GM12874 (cell line): ENCODE results near the gene DPY30.

Source experiments
- CTCF ChIP-seq: IDR thresholded peaks from 2 replicates; pipeline ENCODE4 v1.5.1; 2011; ENCODE audit warnings: low read depth, mild to moderate bottlenecking, control low read depth, low read length, moderate library complexity; ENCODE audit not compliant: insufficient read depth

DPY30 gene

GRCh38 chr2:31978436-31978835, 61.2 kb downstream of the DPY30 start:
- no peak for TF ChIP-seq CTCF
